Upper lobe of left lung (tissue), 4 donors: Measurements from ENCODE around the gene PSIP1.

Experiments
- CTCF ChIP-seq, 6 experiments: fragments of 450-650 bp in 4 of 6; fragments of 200-600 bp in 2 of 6; sonication (generic) in 2 of 6; IDR thresholded peaks; one replicate each; pipeline ENCODE4 v1.5.1; 2016 to 2019; ENCODE audit warnings: antibody characterized with exemption in 6 of 6
- EP300 ChIP-seq, 4 donors: sonication (generic); formaldehyde crosslinking; IDR thresholded peaks; one replicate each; pipeline ENCODE4 v1.5.1; 2017; ENCODE audit warnings: antibody characterized with exemption in 4 of 4, control low read depth in 2 of 4
- POLR2A ChIP-seq, 4 donors: fragments of 450-650 bp; IDR thresholded peaks; one replicate each; pipeline ENCODE4 v1.5.1; 2016 to 2017; ENCODE audit warnings: antibody characterized with exemption in 4 of 4, mild to moderate bottlenecking in 2 of 4
- POLR2AphosphoS5 ChIP-seq, 2 donors: sonication (generic); formaldehyde crosslinking; IDR thresholded peaks; one replicate each; pipeline ENCODE4 v1.5.1; 2017; ENCODE audit warnings: antibody characterized with exemption in 2 of 2

- TF ChIP-seq CTCF (IDR thresholded peaks at IDR 0.05) (no peak), POLR2A (IDR thresholded peaks at IDR 0.05) (no peak), POLR2AphosphoS5 (IDR thresholded peaks at IDR 0.05) (no peak), EP300 (IDR thresholded peaks at IDR 0.05) (no peak)
Measured at GRCh38 chr9:15468145-15468544, 42.6 kb downstream of the PSIP1 start.
